Panc1 (cell line): ENCODE data around the gene CWC27. TPM values are rescaled to one million over a fixed set of nuclear protein-coding genes. Genes with fewer than 3 reads are reported as not detected.

Experiments used
- ATAC-seq: fragments of 200-7000 bp; cut with Tn5 transposase; 2 replicates; pipeline ENCODE4 v1.9.1; 2020; ENCODE audit warnings: mild to moderate bottlenecking, moderate library complexity
- BruUV-seq: library from RNA; stranded (reverse); fragments of 400-500 nt; replicated peaks from 2 replicates; lab custom pipeline; 2021; lab: Mats Ljungman, UMichigan
- CTCF ChIA-PET: fragments of 300-600 bp; sonication (Branson Sonifier 250); formaldehyde crosslinking; loops from one replicate; lab custom pipeline; 2022; ENCODE audit warnings: antibody characterized with exemption; lab: Charles Lee
- POLR2A ChIA-PET: fragments of 300-600 bp; sonication (Branson Sonifier 250); formaldehyde crosslinking; loops from one replicate; lab custom pipeline; 2022; ENCODE audit warnings: antibody characterized with exemption; lab: Charles Lee
- DNase-seq: peaks from one replicate; pipeline ENCODE4 v3.0.0-alpha.2; 2010; ENCODE audit warnings: low read depth, low spot score
- H3K27ac ChIP-seq: 2 replicates; pipeline ENCODE4 v1.5.1; 2011; ENCODE audit warnings: mild to moderate bottlenecking, low read length, inconsistent platforms
- H3K27me3 ChIP-seq: fragments of 200-500 bp; sonication (Bioruptor generic); 2 replicates; pipeline ENCODE4 v1.6.0; 2014; ENCODE audit warnings: low read length, inconsistent platforms; ENCODE audit not compliant: control insufficient read depth, insufficient read depth
- H3K36me3 ChIP-seq: fragments of 200-500 bp; sonication (Bioruptor generic); 2 replicates; pipeline ENCODE4 v1.5.1; 2014; ENCODE audit warnings: inconsistent platforms, mild to moderate bottlenecking, low read length, moderate library complexity; ENCODE audit not compliant: control insufficient read depth, insufficient read depth
- H3K4me1 ChIP-seq: 2 replicates; pipeline ENCODE4 v1.5.1; 2011; ENCODE audit warnings: inconsistent platforms, mild to moderate bottlenecking, low read length, moderate library complexity; ENCODE audit not compliant: control insufficient read depth, insufficient read depth
- H3K4me3 ChIP-seq, 2 experiments: 2 replicates each; pipeline ENCODE4 v1.5.1; 2011 to 2012; ENCODE audit warnings: low read depth in 2 of 2, low read length in 2 of 2, mild to moderate bottlenecking in 2 of 2, inconsistent platforms in 1 of 2, moderate library complexity in 1 of 2
- H3K9me3 ChIP-seq: fragments of 200-500 bp; sonication (Bioruptor generic); 2 replicates; pipeline ENCODE4 v1.5.1; 2014; ENCODE audit warnings: low read depth, mild to moderate bottlenecking, inconsistent platforms, low read length, moderate library complexity; ENCODE audit not compliant: control insufficient read depth, insufficient read depth
- CTCF ChIP-seq: fragments of 450-650 bp; IDR thresholded peaks from 2 replicates; pipeline ENCODE4 v1.5.1; 2017; ENCODE audit warnings: mild to moderate bottlenecking
- POLR2AphosphoS5 ChIP-seq: IDR thresholded peaks from 2 replicates; pipeline ENCODE4 v1.6.1; 2012; ENCODE audit warnings: mild to moderate bottlenecking, low read depth, low read length, moderate library complexity
- SIN3A ChIP-seq: IDR thresholded peaks from 2 replicates; pipeline ENCODE4 v1.6.1; 2012; ENCODE audit warnings: low read depth, mild to moderate bottlenecking, low read length, moderate library complexity, borderline replicate concordance; ENCODE audit not compliant: insufficient read depth
- TCF7L2 ChIP-seq: IDR thresholded peaks from 2 replicates; pipeline ENCODE4 v1.6.1; 2011; ENCODE audit warnings: mild to moderate bottlenecking, low read depth, low read length, inconsistent platforms
- in situ Hi-C: cut with HindIII; loops from 2 replicates; pipeline ENCODE4 v1.10.0; 2016; ENCODE audit warnings: low sequenced_read_pairs, low pct_unique_long_range_greater_than_20kb
- intact Hi-C: fragments of 100-400 bp; cut with micrococcal nuclease; formaldehyde crosslinking; loops from one replicate; pipeline ENCODE4 v1.10.0; 2022; ENCODE audit not compliant: unreplicated experiment
- total RNA-seq: library from RNA; stranded (reverse); gene quantifications from one replicate; pipeline ENCODE4 v1.2.1, GENCODE V29; 2021; ENCODE audit not compliant: unreplicated experiment
- TF ChIP-seq, protein P1 (sequence below), 2 experiments: IDR thresholded peaks; 2 replicates each; pipeline ENCODE4 v1.6.1; 2011 to 2012; ENCODE audit warnings: low read depth in 2 of 2, control low read depth in 1 of 2, low read length in 1 of 2, mild to moderate bottlenecking in 1 of 2, moderate library complexity in 1 of 2; ENCODE audit not compliant: insufficient read depth in 1 of 2

The CWC27 gene
- total RNA-seq, 1 experiment from 2014 or later = 19.7 TPM

DNA sequence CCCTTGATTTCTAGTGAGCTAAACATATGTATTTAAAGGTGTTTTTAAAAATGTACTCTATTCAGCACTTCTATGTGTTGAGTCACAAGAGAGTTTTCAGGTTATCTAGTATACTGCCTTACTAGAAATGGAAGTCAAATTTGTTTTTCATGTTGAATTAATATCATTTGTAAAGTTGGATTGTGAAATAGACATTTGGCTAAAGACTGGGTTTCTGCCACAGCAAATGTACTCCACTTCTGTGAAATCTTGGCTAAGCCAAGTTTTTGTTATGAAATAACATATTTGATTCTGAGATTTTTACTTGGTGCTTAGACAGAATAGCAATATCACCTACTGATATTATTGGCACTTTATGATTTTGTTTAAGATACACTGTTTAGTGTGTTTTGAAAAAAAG is 106.0 kb downstream of the CWC27 start:
- no TSS peak for BruUV-seq
- in situ Hi-C loops (no loop called here), intact Hi-C loops (no loop called here)
- ChIA-PET CTCF (no interaction called here), POLR2A (interaction anchor here (0.6 kb wide), 1 partner anchor 756 kb away, joined by 3 read pairs; no protein-coding TSS in a partner anchor)
- no peak overlapping the region for H3K4me3 ChIP-seq
- H3K36me3 ChIP-seq = no peaks in the 10 kb centered on the region
- no peak overlapping the region for H3K27ac ChIP-seq
- H3K9me3 ChIP-seq = no peaks in the 10 kb centered on the region
- no peaks in the 10 kb centered on the region for H3K27me3 ChIP-seq
- ATAC-seq = no peak
- TF ChIP-seq, protein P1, sequence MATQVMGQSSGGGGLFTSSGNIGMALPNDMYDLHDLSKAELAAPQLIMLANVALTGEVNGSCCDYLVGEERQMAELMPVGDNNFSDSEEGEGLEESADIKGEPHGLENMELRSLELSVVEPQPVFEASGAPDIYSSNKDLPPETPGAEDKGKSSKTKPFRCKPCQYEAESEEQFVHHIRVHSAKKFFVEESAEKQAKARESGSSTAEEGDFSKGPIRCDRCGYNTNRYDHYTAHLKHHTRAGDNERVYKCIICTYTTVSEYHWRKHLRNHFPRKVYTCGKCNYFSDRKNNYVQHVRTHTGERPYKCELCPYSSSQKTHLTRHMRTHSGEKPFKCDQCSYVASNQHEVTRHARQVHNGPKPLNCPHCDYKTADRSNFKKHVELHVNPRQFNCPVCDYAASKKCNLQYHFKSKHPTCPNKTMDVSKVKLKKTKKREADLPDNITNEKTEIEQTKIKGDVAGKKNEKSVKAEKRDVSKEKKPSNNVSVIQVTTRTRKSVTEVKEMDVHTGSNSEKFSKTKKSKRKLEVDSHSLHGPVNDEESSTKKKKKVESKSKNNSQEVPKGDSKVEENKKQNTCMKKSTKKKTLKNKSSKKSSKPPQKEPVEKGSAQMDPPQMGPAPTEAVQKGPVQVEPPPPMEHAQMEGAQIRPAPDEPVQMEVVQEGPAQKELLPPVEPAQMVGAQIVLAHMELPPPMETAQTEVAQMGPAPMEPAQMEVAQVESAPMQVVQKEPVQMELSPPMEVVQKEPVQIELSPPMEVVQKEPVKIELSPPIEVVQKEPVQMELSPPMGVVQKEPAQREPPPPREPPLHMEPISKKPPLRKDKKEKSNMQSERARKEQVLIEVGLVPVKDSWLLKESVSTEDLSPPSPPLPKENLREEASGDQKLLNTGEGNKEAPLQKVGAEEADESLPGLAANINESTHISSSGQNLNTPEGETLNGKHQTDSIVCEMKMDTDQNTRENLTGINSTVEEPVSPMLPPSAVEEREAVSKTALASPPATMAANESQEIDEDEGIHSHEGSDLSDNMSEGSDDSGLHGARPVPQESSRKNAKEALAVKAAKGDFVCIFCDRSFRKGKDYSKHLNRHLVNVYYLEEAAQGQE (IDR thresholded peaks at IDR 0.05; ENCODE audit: insufficient read depth in 1 of 2, low read depth in 2 of 2, low read length in 1 of 2) = no peak
- no peak for TF ChIP-seq SIN3A
- no peak for TF ChIP-seq TCF7L2
- TF ChIP-seq POLR2AphosphoS5 = no peak
- TF ChIP-seq CTCF = no peak
- no peak for DNase-seq
- H3K4me1 ChIP-seq = no peaks in the 10 kb centered on the region

- no peaks in the 10 kb centered on the region for H3K36me3 ChIP-seq
- TF ChIP-seq POLR2AphosphoS5 (no peak), SIN3A (no peak), CTCF (no peak), TCF7L2 (no peak)
- TF ChIP-seq, protein P1 (IDR thresholded peaks at IDR 0.05; ENCODE audit: insufficient read depth in 1 of 2, low read depth in 2 of 2, low read length in 1 of 2) = no peak
- in situ Hi-C loops (no loop called here), intact Hi-C loops (no loop called here)
- no peak overlapping the region for H3K27ac ChIP-seq
- ChIA-PET POLR2A (no interaction called here), CTCF (no interaction called here)
- BruUV-seq = no TSS peak
- no peak overlapping the region for H3K4me3 ChIP-seq
- H3K27me3 ChIP-seq = no peaks in the 10 kb centered on the region
- DNase-seq = no peak
- no peak for ATAC-seq
- H3K4me1 ChIP-seq = no peaks in the 10 kb centered on the region
- H3K9me3 ChIP-seq = no peaks in the 10 kb centered on the region
Measured at GRCh38 chr5:64876203-64876602, 107.5 kb downstream of the CWC27 start.
